GM10847 (cell line): ENCODE results near the gene CLBA1.

Experiments used
- POLR2A ChIP-seq: IDR thresholded peaks from 2 replicates; pipeline ENCODE4 v1.6.1; 2011; ENCODE audit not compliant: insufficient read length; ENCODE audit errors: extremely low read depth

CLBA1 gene

DNA sequence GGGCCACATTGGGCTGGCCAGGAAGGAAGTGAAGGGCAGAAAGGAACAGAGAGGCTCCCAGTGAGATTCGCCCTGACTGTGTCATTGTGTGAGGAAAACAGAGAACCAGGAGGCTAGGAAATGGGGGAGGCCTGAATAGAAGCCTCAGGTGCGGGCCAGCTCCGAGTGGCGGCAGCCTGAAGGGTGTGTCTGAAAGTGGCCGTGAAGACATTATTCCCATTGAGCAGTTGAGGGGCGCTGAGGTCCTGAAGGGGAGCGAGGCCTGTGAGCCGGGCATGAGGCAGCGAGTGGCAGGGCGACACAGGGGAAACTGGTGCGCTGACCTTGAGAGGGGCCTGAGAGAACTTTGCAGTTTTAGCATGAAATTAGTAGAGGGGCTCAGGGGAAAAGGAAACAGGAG lies 6.9 kb downstream of the CLBA1 start:
- TF ChIP-seq POLR2A = no peak

DNA sequence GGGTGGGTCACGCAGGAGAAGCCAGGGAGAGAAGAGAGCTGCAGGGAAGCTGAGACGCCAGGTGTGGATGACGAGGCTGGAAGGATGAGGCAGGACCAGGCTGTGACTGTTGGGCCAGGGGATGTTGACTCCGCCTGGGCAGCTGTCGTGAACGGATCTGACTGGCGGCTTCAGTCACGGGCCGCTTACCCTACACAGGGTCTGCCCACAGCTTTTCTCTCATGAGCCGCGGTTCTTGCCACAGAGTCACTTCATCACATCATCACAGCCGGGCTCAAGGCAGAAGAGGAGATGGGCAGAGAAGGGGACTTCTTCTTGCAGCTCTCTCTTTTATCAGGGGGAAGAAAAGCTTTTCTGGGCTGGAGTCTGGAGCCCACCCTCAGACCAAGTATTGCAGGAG lies 7.7 kb downstream of the CLBA1 start:
- TF ChIP-seq POLR2A = no peak

DNA sequence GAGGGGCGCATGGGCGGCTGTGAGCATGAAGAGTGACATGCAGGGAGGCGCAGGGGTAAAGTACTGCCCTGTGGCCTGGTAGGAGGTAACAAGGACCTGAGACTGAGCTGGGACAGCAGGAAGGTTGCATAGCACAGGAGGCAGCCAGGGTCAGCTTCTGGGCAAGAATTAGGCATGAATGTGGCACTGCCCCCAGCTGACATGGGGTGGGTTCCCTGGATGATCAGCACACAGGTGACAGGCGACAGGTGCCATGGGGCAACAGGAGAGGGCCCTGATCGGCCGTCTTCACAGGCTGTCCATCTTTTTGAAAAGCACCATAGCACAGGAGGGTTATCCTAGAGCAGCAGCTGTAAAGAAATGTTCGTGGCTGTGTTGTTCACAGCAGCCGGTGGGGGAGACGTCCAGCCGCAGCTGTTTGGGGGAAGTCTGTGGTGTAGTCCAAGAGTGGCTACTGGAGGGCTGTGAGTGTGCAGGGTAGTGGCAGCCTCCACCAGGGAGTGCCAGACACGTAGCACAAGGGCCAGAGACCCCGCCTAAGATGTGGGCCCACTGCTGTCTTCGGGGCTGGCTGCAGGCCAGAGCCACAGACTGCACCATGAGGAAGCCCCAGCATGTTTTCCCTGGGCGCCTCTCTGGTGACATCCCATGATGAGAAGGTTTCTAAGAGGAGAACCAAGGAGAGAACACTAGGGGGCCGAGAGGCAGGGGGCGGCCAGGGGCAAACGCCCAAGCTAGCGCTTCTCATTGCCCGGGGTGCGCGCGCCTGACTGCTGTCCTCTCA lies 8.4 kb downstream of the CLBA1 start:
- TF ChIP-seq POLR2A = no peak

DNA sequence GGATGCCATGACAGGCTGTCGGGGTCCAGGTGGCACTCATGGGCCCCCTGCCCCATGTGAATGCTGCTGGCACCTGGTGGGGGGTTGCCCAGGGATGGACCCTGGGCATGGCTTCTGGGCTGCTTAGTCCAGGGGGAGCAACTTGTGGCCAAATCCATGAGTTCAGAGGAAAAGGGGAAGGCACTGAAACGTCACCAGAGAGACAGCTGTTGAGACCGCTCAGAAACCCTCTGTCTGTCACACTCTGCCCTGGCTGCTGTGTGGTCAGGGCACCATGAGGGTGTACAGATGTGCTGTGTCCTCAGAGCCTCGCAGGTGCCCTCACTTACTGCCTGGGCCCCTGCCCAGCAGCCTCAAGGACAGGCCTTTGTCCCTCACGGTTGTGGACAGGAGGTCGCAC lies 9.4 kb downstream of the CLBA1 start:
- TF ChIP-seq POLR2A = no peak

DNA sequence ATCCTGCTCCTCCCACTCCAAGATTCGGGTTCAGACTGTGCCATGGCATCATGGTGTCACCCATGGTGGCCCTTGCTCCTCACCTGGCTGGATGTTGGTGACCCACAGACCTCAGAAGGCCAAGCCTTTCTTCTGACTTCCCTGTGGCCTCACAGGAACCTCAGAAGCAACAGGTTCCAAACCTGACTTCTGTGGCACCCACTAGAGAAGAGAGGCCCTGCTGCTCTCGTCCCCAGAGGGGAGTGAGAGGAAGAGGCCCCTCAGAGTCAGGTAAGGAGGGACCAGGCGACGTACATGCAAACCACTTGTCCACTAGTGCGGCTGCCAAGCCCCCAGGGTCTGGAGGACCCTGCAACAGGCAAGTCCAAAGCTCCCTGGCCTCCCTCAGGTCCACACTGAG lies 10.4 kb downstream of the CLBA1 start:
- TF ChIP-seq POLR2A = no peak

DNA sequence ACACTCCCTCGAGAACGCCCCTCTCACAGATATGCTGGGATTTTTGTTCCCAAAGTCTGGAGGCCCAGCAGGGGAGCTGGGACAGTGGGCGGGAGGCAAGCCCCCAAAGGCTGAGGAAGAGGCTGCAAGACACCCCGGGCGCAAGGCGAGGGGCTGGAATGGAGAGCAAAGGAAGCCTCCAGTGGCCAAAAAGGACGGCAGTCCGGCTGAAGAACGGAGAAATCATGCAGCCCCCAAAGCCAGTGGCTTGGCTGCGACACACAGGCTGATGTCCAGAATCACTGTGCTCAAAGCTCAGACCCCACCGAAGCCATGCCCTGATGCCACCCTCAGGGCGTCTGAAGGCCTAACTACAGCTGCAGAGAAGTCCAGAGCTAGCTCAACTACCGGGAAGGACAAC lies 10.9 kb downstream of the CLBA1 start:
- TF ChIP-seq POLR2A = no peak

DNA sequence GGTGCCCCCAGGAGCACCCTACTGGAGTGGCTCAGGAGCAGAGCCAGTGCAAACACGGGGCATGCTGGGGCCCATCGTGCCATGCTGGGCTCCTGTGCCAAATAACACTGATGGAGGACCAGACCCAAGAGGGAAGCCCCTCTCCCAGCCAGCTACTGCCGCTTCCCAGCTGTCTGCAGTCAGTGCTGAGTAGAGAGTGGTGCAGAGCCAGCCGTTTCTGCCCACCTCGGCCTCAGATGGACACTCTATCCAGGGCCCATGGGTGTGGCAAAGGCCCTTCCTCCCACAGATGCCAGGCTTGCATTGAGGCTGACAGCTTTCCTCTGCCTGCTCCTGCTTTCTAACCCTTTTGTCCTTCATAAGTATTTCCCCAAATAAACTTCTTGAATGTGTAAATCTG lies 13.2 kb downstream of the CLBA1 start:
- no peak for TF ChIP-seq POLR2A

DNA sequence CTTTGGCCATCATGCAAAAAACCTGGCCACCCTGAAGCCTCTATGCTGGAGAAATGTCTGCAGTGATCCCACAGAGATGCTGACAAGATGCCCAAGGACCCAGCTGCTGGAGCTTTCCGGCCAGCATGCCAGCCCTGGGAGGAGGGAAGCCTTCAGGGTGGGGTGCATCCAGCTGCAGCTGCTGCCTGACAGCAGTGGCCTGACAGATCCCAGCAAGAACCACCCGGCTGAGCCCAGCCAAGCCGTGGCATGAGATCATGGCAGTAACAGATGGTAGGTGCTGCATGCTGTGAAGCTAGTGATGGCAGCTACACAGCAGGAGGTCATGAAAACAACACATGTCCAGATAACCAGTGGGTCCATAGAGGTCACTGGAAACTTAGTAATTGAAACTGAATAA lies 13.8 kb downstream of the CLBA1 start:
- no peak for TF ChIP-seq POLR2A

DNA sequence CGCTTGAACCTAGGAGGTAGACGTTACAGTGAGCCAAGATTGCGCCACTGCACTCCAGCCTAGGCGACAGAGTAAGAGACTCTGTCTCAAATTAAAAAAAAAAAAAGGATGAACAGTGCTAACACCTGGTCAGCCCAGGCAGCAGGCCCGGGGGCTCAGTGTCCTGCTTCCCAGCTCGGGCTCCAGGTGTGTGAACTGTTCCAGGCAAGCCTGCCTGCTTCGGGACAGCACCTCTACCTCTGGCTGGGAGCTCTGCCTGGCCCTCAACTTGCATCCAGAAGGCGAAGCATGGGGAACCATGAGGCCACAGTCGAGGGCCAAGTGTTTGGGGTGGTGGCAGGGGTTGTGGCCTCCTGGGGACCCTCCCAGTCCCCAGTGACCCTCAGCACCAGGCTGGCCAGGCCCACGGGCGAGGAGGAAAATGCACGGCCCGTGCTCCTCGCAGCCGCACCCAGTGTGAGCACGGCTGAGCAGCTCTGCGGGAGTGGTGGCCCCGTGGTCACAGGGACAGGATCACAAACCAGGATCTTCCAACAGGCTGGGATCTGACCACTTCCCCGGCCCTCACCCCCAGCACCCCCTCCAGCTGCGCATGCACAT lies 19.8 kb downstream of the CLBA1 start:
- TF ChIP-seq POLR2A = no peak

DNA sequence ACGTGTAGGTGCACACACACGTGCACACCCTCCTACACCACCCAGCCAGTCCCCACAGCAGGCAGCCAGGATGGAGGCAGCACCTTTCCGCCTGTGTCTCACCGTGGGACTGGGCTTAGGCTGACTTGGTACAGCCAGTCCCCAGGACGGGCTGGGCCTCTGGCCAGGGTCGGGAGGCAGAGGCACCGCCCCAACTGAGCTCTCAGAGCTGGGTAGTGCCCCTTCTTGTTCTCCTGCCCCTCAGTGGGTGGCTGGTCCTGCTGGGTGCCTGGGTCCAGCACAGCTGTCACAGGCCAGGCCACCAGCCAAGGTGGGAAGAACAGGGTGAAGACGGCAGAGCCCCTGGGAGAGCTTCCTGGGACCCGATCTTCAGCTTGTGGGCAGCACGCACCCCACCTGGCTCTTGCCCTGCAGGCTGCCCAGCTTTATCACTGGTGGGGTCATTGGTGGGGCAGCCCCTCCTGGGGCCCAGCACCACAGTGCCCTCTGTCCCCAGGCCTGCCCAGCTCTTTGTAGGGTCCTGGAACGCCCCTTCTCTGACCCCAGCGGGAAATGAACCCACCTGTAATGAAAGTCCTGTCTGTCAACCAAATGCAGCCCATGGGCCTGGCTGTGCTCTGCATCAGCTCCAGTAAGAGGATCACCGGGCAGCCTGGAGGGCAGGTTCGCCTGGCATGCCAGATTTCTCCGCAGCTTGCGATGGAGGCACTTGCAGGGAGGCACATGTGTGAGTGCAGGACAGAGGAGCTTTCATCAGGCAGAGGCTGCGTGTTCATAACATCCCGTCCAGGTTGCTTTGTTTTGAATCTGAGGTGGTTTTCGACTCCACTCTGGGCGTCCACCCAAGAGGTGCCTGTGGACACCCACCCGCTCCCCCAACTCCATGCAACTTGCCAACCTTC lies 20.6 kb downstream of the CLBA1 start:
- TF ChIP-seq POLR2A = no peak

DNA sequence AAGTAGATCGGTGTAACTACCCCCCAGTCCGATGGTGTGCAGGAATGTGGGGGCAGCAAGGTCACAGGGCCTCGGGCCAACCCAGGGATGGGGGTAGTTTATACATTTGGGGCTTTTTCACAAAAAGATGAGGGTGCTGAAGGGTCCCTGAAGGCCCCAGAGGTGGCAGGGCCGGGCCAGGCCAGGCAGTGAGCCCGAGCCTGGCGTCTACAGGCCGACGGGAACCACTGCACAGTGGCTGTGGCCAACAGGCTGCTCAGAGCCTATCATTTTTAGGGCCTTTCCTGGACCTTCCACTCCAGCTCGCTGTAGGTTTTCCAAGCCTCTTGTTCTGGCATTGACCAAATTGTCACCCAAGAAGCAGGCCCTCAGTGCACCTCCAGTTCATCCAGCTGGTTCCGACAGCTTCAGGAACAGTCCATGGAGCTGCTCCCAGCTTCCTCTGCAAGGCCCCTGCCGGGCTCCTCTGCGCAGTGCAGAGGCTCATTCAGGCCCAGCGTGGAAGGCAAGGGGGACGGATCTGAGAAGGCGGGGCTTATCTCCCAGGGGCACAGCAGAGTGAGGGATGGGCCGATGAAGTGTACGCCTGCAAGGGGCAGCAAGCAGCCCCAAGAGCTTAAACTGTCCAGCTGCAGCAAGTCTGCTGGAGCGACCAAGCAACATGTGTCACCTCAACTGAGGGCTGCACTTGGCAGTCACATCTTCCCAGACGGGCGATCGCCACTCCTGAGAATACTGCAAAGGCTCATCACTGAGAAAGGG lies 21.4 kb downstream of the CLBA1 start:
- no peak for TF ChIP-seq POLR2A

DNA sequence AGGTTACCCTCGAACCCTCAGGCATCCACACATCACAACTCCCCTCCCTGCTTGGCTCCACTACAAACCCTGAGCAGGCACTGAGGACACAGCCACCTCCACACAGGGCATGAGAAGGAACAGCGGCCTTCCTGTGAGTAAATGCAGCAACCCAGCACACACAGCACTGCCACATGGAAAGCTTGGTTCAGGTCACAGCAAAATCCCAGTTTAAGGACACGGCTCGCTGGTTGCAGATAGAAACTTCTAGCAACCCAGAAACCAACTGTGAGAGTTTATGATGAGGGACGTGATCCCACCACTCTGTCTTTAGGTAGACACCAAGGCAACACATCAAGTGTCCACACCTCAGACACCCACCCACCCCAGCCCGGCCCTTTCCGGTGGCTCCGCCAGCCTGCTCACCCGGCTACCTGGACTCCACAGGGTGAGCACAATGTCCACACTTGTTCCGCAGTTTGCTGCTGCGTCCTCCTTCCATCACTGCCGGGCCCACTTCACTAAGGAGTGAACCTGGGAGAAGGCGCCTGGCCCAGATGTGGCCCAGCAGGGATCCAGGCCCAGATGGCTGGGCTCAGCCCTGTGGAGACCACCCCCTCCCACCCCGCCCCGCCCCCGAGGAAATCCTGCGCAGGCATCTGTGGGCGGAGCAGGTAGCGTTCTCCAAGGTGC lies 22.1 kb downstream of the CLBA1 start:
- no peak for TF ChIP-seq POLR2A

DNA sequence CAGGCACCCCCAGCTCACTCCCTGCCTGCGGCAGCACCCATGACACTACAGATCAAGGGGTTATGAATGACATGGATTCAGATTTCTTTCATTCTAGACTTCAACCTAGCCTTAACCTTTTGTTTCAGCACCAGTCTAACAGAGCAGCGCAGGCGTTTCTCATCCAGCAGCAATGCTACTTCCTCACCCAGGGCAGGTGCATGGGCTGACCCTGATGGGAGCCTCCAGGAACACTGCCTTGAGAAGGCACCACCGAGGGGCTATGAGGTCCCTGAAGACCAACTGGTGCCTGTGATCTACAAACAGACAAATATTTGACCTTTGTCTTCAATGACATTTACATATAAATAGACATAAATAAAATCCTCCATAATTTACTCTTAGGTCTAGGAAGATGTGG lies 24.5 kb downstream of the CLBA1 start:
- TF ChIP-seq POLR2A = no peak

DNA sequence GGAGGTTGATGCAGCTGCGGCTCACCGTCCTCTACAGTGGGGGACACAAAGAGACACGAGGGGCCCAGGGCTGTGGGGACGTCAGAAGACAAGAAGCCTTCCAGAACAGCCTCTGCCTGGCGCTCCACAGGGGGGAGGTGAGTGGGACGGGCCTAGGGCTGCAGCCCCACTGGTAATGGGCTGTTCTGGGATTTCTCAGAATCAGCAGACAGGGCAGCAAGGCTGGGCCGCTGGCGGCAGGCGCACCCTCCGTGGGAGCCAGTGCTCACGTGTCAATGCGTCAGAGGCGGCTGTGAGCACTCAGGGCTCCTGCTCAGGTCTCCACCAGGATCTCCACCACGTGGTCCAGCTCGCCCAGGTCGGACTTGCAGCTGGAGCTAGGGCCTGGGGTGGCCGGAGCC lies 25.3 kb downstream of the CLBA1 start:
- TF ChIP-seq POLR2A = no peak

DNA sequence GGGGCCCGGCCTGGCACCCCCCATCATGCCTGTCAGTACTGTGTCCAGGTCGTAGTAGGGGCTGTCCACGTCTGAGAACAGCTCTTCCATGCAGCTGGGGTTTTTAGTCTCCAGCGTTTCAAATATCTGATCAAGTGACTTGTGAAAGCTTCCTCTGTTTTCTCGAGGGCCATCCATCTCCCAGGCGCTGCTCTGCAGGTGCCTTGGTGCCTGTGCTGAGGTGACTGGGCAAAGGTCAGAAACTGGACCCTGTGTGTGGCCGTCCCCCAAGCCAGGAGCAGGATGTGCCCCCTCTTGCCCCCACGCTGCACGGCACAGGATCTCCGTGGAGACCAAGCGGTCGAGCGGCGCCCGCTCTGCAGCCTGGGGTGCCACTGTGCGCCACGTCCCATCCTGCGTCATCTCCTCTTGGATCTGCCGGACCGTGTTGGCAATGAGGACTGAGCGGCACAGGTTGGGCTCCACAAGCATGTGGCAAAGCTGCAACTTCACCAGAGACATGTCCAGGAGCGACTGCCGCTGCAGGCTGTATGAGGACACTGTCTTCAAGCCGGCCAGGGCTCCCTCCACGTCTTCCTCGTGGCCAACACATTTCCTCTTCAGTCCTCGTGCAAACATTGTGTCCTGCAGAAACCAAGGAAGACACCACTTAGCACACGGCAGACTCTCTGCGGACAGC lies 25.9 kb downstream of the CLBA1 start:
- TF ChIP-seq POLR2A = no peak
